ENCODE results near the gene TST. TPM values are rescaled to one million over a fixed set of nuclear protein-coding genes. Genes with fewer than 3 reads are reported as not detected.

TST gene
- total and polyA plus RNA-seq, 10 of the 15 experiments (the other 5 are each of a cell fraction or from before 2014, with no cell fraction given): 2.4 to 24.6 (median 10.4) TPM

DNA sequence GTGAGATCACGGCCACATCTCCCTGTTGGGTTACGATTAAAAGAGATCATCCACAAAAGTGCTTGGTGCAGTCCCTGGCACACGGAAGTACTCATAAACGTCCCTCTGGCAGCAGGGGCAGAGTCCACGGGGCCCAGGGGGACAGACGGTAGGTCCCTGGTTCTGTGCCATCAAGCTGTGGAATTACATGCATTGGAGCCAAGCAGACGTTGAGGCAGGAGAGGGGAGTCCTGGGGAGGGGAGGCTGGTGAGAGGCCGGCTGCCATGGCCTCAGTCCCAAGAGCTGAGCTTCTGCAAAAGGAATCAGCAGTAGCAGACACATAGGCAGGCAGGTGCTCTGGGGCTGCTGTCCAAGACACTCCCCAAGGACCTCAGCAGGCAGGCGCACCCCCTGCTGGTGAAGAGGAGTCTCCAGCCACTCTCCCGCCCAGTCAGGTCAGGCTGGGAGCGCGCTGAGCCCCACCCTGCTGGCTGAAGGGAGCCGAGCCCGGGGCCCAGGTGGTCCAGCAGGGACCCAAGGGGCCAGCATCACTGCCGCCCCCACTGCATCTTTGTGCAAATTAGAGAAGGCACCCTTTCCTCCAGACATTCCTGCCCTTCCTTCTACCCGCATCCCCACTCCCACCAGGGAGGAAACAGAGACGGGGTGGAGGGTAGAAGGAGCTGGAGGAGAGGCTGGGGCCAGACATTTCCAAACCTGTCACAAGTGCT lies 24.7 kb upstream of the TST start (continued):
- TF ChIP-seq, protein P1, sequence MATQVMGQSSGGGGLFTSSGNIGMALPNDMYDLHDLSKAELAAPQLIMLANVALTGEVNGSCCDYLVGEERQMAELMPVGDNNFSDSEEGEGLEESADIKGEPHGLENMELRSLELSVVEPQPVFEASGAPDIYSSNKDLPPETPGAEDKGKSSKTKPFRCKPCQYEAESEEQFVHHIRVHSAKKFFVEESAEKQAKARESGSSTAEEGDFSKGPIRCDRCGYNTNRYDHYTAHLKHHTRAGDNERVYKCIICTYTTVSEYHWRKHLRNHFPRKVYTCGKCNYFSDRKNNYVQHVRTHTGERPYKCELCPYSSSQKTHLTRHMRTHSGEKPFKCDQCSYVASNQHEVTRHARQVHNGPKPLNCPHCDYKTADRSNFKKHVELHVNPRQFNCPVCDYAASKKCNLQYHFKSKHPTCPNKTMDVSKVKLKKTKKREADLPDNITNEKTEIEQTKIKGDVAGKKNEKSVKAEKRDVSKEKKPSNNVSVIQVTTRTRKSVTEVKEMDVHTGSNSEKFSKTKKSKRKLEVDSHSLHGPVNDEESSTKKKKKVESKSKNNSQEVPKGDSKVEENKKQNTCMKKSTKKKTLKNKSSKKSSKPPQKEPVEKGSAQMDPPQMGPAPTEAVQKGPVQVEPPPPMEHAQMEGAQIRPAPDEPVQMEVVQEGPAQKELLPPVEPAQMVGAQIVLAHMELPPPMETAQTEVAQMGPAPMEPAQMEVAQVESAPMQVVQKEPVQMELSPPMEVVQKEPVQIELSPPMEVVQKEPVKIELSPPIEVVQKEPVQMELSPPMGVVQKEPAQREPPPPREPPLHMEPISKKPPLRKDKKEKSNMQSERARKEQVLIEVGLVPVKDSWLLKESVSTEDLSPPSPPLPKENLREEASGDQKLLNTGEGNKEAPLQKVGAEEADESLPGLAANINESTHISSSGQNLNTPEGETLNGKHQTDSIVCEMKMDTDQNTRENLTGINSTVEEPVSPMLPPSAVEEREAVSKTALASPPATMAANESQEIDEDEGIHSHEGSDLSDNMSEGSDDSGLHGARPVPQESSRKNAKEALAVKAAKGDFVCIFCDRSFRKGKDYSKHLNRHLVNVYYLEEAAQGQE (IDR thresholded peaks at IDR 0.05; ENCODE audit: low read depth, low read length): peak; percentile 47; the same call in 1 of the 2 replicates
- TF ChIP-seq, protein P2, sequence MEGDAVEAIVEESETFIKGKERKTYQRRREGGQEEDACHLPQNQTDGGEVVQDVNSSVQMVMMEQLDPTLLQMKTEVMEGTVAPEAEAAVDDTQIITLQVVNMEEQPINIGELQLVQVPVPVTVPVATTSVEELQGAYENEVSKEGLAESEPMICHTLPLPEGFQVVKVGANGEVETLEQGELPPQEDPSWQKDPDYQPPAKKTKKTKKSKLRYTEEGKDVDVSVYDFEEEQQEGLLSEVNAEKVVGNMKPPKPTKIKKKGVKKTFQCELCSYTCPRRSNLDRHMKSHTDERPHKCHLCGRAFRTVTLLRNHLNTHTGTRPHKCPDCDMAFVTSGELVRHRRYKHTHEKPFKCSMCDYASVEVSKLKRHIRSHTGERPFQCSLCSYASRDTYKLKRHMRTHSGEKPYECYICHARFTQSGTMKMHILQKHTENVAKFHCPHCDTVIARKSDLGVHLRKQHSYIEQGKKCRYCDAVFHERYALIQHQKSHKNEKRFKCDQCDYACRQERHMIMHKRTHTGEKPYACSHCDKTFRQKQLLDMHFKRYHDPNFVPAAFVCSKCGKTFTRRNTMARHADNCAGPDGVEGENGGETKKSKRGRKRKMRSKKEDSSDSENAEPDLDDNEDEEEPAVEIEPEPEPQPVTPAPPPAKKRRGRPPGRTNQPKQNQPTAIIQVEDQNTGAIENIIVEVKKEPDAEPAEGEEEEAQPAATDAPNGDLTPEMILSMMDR (IDR thresholded peaks at IDR 0.05 in 2 of 3, conservative IDR thresholded peaks at IDR 0.05 in 1 of 3; ENCODE audit: control insufficient read depth in 2 of 3, extremely low read depth in 1 of 3, insufficient read depth in 1 of 3, low read depth in 3 of 3, low read length in 3 of 3): peak; percentile 81 to 92 (median 85)
- TF ChIP-seq, protein P3, sequence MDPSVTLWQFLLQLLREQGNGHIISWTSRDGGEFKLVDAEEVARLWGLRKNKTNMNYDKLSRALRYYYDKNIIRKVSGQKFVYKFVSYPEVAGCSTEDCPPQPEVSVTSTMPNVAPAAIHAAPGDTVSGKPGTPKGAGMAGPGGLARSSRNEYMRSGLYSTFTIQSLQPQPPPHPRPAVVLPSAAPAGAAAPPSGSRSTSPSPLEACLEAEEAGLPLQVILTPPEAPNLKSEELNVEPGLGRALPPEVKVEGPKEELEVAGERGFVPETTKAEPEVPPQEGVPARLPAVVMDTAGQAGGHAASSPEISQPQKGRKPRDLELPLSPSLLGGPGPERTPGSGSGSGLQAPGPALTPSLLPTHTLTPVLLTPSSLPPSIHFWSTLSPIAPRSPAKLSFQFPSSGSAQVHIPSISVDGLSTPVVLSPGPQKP (IDR thresholded peaks at IDR 0.05; ENCODE audit: low read depth, low read length): no peak
- TF ChIP-seq SP1 (IDR thresholded peaks at IDR 0.05; ENCODE audit: low read depth, low read length): no peak
- no peak for TF ChIP-seq ZSCAN29 (IDR thresholded peaks at IDR 0.05)
- TF ChIP-seq, protein P4, sequence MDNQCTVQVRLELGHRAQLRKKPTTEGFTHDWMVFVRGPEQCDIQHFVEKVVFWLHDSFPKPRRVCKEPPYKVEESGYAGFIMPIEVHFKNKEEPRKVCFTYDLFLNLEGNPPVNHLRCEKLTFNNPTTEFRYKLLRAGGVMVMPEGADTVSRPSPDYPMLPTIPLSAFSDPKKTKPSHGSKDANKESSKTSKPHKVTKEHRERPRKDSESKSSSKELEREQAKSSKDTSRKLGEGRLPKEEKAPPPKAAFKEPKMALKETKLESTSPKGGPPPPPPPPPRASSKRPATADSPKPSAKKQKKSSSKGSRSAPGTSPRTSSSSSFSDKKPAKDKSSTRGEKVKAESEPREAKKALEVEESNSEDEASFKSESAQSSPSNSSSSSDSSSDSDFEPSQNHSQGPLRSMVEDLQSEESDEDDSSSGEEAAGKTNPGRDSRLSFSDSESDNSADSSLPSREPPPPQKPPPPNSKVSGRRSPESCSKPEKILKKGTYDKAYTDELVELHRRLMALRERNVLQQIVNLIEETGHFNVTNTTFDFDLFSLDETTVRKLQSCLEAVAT (IDR thresholded peaks at IDR 0.05): no peak
- no peak for TF ChIP-seq BCL11A (IDR thresholded peaks at IDR 0.05; ENCODE audit: low read depth, low read length)
- TF ChIP-seq SMARCA5 (IDR thresholded peaks at IDR 0.05): no peak
- TF ChIP-seq, protein P5, sequence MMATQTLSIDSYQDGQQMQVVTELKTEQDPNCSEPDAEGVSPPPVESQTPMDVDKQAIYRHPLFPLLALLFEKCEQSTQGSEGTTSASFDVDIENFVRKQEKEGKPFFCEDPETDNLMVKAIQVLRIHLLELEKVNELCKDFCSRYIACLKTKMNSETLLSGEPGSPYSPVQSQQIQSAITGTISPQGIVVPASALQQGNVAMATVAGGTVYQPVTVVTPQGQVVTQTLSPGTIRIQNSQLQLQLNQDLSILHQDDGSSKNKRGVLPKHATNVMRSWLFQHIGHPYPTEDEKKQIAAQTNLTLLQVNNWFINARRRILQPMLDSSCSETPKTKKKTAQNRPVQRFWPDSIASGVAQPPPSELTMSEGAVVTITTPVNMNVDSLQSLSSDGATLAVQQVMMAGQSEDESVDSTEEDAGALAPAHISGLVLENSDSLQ (IDR thresholded peaks at IDR 0.05): no peak
- TF ChIP-seq, protein P6, sequence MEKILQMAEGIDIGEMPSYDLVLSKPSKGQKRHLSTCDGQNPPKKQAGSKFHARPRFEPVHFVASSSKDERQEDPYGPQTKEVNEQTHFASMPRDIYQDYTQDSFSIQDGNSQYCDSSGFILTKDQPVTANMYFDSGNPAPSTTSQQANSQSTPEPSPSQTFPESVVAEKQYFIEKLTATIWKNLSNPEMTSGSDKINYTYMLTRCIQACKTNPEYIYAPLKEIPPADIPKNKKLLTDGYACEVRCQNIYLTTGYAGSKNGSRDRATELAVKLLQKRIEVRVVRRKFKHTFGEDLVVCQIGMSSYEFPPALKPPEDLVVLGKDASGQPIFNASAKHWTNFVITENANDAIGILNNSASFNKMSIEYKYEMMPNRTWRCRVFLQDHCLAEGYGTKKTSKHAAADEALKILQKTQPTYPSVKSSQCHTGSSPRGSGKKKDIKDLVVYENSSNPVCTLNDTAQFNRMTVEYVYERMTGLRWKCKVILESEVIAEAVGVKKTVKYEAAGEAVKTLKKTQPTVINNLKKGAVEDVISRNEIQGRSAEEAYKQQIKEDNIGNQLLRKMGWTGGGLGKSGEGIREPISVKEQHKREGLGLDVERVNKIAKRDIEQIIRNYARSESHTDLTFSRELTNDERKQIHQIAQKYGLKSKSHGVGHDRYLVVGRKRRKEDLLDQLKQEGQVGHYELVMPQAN (conservative IDR thresholded peaks at IDR 0.05): no peak
- peak; percentile 20 for TF ChIP-seq IKZF1 (conservative IDR thresholded peaks at IDR 0.05)
- TF ChIP-seq CBX5 (IDR thresholded peaks at IDR 0.05; ENCODE audit: low read depth): no peak
- TF ChIP-seq RAD51 (IDR thresholded peaks at IDR 0.05): no peak
- peak; percentile 76 for TF ChIP-seq SMC3 (IDR thresholded peaks at IDR 0.05; ENCODE audit: borderline replicate concordance, low read length)
- TF ChIP-seq NFXL1 (IDR thresholded peaks at IDR 0.05; ENCODE audit: borderline replicate concordance): no peak
- TF ChIP-seq, protein P7, sequence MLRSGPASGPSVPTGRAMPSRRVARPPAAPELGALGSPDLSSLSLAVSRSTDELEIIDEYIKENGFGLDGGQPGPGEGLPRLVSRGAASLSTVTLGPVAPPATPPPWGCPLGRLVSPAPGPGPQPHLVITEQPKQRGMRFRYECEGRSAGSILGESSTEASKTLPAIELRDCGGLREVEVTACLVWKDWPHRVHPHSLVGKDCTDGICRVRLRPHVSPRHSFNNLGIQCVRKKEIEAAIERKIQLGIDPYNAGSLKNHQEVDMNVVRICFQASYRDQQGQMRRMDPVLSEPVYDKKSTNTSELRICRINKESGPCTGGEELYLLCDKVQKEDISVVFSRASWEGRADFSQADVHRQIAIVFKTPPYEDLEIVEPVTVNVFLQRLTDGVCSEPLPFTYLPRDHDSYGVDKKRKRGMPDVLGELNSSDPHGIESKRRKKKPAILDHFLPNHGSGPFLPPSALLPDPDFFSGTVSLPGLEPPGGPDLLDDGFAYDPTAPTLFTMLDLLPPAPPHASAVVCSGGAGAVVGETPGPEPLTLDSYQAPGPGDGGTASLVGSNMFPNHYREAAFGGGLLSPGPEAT (IDR thresholded peaks at IDR 0.05; ENCODE audit: low read depth): no peak
